ENCODE results near the gene ARHGAP29.

Gene ARHGAP29

DNA sequence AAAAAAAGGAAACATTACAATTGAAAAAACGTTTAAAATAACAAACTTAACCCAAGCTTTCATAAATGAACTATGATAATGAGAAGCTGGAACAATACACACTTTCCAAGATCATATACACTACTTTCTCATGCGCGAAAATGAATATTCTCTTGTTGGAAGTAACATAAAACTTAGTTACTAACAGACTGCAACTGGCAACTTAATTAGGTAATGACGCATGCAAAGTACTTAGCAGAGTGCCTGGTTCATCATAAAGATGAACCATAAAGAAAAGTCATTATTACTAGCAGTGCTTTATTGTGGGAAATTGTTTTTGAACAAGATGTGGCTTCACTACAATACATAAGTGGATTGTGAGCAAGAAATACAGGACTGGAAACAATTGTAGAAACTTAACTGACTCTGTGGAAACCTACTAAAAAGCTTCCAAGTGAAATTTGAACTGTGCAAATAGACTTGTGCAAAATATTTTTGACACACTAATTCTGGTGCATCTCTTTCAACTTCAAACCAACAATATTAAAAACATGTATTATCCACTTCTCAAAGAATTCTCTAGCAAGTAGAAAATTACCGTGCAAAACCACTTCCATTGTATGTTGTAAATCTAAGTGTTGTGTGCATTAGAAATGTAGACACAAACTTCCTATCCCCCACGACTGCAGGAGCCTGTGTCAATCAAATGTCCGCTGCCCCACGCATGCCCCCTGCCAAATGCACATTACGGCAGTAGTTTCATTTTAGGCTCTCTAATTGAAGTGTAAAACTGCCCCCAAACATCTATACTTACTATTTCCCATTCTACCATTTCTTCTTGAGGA, 2.0 kb downstream of the ARHGAP29 start:
- DNase-seq: no peak

GRCh38 chr1:94234615-94235014, 2.8 kb downstream of the ARHGAP29 start:
- no peak for DNase-seq

GRCh38 chr1:94231746-94232145, 5.6 kb downstream of the ARHGAP29 start:
- no peak for DNase-seq

- no peak for DNase-seq
Observed at GRCh38 chr1:94230920-94231319, 6.5 kb downstream of the ARHGAP29 start.

DNA sequence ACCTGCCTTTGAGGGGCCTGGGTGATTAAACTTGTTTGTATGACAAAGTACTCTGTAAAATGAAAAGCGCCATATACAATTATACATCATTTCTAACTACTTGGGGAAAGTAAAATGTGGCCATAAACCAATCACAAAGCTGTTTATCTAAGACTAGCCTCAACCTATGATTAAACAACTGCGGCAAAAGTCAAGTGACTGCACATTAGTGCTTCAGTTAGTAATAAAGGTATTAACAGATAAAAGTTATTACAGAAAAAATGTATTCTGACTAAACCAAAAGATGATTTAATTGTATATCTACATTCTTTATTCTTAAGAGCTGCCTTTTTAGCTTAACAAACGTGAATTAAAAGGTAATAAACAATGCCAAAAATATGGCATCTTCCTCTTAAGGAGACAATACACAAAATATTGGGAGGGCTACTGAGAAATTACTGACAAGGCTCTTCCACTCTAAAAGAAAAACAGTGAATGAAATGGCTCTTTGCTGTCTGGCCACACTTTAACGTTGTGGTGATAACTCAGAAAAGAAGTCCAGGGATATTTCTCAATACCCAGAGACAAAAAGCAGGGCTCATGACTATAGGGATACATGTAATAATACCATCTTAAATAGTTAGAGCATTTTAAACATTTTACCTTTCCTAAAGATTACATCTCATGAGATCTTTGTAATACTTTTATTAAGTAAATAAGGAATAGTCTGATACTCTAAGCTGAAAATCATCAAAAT, 8.6 kb downstream of the ARHGAP29 start:
- no peak for DNase-seq

DNA sequence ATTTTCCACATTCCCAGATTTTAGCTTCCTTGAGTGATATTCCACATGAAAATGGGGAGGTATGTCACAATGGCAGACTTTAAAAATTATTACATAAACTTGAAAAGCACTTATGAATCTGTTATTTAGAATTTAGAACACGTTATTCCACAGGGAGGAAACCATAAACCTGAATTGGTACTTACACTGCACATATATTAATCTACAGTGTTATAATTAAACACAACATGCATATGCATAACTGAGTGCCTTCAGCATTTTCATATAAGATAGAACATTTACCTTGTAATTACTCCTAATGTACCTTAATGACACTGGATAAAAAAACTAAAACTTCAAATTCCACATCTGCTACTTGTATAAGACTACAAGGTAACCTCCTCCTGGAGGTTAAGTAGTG, 9.8 kb downstream of the ARHGAP29 start:
- no peak for DNase-seq

- DNase-seq: no peak
Observed at GRCh38 chr1:94225845-94226244, 11.5 kb downstream of the ARHGAP29 start.

- DNase-seq: no peak
Observed at GRCh38 chr1:94218332-94218731, 19.1 kb downstream of the ARHGAP29 start.

DNA sequence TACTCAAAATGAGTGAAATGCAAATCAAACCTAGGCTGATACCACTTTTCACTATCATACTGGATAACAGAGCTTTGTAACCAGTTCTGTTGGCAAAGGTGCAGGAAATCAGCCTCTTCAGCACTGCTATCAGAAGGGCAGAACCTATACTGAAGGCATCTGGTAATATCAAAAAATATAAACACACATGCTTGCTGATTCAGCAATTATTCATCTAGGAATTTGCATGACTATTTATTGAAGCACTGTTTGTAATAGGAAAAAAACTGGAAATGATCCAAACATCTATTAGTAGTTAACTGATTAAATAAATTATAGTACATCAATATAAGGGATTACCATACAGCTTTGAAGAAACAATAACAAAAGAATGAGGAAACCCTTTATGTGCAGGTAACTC, 21.4 kb downstream of the ARHGAP29 start:
- DNase-seq: no peak

DNA sequence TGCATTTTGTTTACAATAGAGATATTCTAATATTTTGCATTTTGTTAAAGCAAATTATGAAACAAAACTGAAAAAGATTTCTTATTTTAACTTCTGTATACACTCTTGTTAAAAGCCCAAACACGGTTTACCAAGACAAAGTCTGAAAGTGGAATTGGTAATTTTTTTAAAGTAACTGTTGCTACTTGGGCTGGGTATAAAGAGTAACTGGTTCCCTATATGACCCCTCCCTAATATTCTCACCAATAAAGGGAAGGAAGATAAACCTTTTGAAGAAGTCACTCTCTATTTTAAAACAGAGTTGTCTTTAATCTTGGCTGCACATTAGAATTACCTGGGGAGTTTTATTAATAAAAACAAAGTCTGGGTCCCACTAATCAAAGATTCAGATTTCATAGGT, 27.4 kb downstream of the ARHGAP29 start:
- DNase-seq: no peak

- DNase-seq: no peak
Observed at GRCh38 chr1:94209425-94209824, 28.0 kb downstream of the ARHGAP29 start.

DNA sequence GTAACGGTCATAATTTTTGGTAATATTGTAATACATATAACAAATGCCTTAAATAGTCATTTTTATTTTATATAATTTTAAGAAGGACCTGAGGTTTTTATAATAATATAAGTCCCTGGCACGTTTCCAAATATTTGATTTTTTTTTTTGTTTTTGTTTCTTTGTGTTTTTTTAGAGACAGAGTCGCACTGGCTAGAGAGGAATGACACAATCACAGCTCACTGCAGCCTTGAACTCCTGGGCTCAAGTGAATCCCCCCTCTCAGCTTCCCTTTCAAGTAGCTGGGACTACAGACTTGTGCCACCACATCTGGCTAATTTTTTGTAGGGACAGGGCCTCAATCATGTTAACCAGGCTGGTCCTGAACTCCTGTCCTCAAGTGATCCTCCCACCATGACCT, 29.7 kb downstream of the ARHGAP29 start:
- no peak for DNase-seq

- DNase-seq: no peak
Observed at GRCh38 chr1:94205639-94206038, 31.7 kb downstream of the ARHGAP29 start.

- DNase-seq: no peak
Observed at GRCh38 chr1:94202241-94202640, 35.1 kb downstream of the ARHGAP29 start.

DNA sequence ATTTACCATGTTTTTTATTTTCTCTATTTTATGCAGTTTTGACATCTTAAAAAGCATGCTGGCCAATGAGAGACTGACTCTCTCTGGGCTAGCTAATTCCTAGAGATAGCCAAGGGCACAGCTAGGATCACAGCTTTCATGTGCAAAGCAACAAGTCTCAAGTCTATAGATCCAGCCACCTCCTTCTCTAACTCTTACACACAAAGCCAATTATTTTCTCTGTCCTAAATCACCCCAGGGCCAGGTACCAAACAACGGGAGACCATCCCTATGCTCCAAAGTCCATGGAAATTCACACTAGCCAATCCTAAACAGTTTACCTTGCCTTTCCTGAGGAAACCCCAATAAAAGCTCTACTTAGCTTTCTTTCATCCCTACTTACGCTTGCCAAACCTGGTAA, 38.0 kb downstream of the ARHGAP29 start:
- DNase-seq: no peak

DNA sequence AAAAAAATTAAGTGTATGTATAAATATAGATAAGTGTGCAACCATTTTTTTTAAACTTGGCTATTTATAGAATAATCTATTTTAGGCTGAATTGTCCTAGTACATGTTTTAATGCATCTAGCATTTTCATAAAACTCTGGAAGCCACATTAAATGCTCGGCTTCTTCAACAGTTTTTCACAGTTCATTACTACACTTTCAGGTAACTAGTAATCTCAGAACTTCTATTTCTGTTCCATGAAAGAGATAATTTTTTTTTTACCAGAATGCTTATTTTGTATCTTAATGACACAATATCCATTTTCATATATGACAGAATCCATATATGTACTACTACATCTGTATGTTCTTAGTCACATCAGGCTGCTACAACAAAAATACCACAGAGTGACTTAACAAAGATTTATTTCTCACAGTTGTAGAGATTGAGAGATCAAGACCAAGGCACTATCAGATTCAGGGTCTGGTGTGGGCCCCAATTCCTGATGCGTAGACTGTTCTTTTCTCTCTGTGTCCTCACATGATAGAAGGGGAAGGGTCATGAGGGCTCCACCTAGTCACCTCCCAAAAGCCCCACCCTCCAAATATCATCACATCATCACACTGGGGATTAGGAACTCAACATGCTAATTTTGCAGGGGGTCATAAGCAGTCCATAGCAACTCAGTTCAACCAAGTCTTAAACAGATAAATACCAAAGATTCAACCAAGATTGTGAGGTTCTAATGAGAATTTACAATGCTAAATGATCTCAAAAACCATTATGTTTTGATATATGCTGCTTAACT, 43.1 kb downstream of the ARHGAP29 start:
- no peak for DNase-seq

- no peak for DNase-seq
Observed at GRCh38 chr1:94193128-94193527, 44.3 kb downstream of the ARHGAP29 start.

- DNase-seq: no peak
Observed at GRCh38 chr1:94191216-94191615, 46.2 kb downstream of the ARHGAP29 start.

- no peak for DNase-seq
Observed at GRCh38 chr1:94186946-94187345, 50.4 kb downstream of the ARHGAP29 start.

DNA sequence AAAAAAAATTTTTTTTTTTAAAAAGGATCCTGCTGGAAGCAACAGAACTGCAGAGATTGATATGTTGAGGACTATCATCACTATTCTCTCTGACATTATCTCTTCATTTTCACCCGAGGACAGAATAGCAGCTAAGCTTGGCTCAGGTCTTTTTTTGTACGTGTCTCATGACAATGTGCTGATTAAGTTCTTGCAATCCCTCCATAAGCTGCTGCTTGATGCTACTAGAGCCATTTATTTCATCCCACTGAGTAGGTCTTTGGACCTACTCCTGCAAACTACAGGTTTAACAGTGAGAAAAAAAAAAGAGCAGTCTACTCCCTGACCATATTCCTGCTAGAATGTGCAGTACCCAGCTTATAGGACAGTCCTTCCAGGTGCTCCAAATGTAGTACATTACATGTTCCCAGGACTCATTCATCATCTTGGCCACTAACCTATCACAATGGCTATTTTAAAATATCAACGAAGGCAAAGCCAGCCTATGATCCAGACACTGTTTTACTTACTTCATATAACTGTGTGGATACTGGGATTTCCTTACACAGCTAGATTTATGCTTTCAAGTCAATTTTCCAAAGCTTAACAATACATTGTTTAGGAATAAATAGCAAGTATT, 54.1 kb downstream of the ARHGAP29 start:
- no peak for DNase-seq

- DNase-seq: no peak
Observed at GRCh38 chr1:94182191-94182590, 55.2 kb downstream of the ARHGAP29 start.

DNA sequence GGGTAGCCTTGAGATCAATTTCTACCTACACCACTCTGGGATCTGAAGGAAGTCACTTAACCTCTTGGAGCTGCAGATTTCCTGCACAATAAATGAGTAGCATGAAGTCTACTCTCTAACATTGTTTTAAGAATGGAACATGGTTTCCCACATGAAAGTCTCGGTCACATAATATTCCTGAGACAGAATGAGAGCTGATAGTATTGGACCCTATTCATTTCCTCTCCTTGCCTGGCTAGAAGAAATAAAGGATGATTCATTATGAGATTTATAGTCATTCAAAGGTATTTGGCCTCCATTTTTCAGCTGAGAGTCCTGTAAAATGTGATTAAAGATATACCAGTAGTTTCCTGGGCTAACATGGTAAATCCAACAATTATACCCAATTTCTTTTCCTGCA, 56.7 kb downstream of the ARHGAP29 start:
- DNase-seq: no peak

- DNase-seq: no peak
Observed at GRCh38 chr1:94178901-94179300, 58.5 kb downstream of the ARHGAP29 start.
